HEK293 (cell line): Measurements from ENCODE around the gene ZNF525.

ENCODE experiments used
- CTCF ChIA-PET: fragments of 350-600 bp; formaldehyde crosslinking; extraction: SDS; loops from one replicate; lab custom pipeline; 2021; ENCODE audit warnings: antibody characterized with exemption; lab: Yijun Ruan, JAX
- POLR2A ChIA-PET: fragments of 300-600 bp; formaldehyde crosslinking; extraction: SDS; loops from one replicate; lab custom pipeline; 2020; ENCODE audit warnings: antibody characterized with exemption, inconsistent platforms; lab: Yijun Ruan, JAX
- H3K27ac ChIP-seq: fragments of 200-500 bp; sonication (Bioruptor generic); 2 replicates; pipeline ENCODE4 v1.5.1; 2014; ENCODE audit warnings: low read depth, low read length, control low read depth, inconsistent platforms; ENCODE audit errors: extremely low read depth
- H3K36me3 ChIP-seq, 2 experiments: fragments of 200-500 bp in 1 of 2; sonication (Bioruptor generic) in 1 of 2; 1 replicate in 1 of 2; 2 replicates in 1 of 2; pipeline ENCODE4 v1.5.1; 2014 to 2017; ENCODE audit warnings: inconsistent platforms in 2 of 2, low read length in 2 of 2; ENCODE audit not compliant: control insufficient read depth in 2 of 2, insufficient read depth in 1 of 2
- H3K4me1 ChIP-seq: fragments of 200-500 bp; sonication (Bioruptor generic); 2 replicates; pipeline ENCODE4 v1.5.1; 2014; ENCODE audit warnings: mild to moderate bottlenecking, low read length, inconsistent platforms; ENCODE audit not compliant: control insufficient read depth, insufficient read depth
- H3K4me3 ChIP-seq: 2 replicates; pipeline ENCODE4 v1.5.1; 2011; ENCODE audit warnings: low read depth, mild to moderate bottlenecking, control low read depth, low read length, moderate library complexity
- H3K9me3 ChIP-seq: fragments of 200-500 bp; sonication (Bioruptor generic); 2 replicates; pipeline ENCODE4 v1.5.1; 2014; ENCODE audit warnings: low read depth, low read length, inconsistent platforms; ENCODE audit not compliant: control insufficient read depth, insufficient read depth
- BCL11A ChIP-seq: fragments of 450-650 bp; formaldehyde crosslinking; IDR thresholded peaks from 2 replicates; pipeline ENCODE4 v1.5.1; 2016; ENCODE audit warnings: low read depth, missing biosample characterization, missing genetic modification characterization
- BCL11B ChIP-seq: fragments of 450-650 bp; formaldehyde crosslinking; IDR thresholded peaks from 2 replicates; pipeline ENCODE4 v1.5.1; 2016; ENCODE audit warnings: low read depth, missing biosample characterization, missing genetic modification characterization
- CTCF ChIP-seq: fragments of 450-650 bp; formaldehyde crosslinking; IDR thresholded peaks from 2 replicates; pipeline ENCODE4 v1.5.1; 2016; ENCODE audit warnings: missing biosample characterization, missing genetic modification characterization
- GLI2 ChIP-seq: fragments of 450-650 bp; formaldehyde crosslinking; IDR thresholded peaks from 2 replicates; pipeline ENCODE4; 2017; ENCODE audit warnings: missing biosample characterization, missing genetic modification characterization, low read depth, borderline replicate concordance
- RBAK ChIP-seq: fragments of 450-650 bp; formaldehyde crosslinking; IDR thresholded peaks from 2 replicates; pipeline ENCODE4 v1.5.1; 2016; ENCODE audit warnings: missing biosample characterization, missing genetic modification characterization
- YY2 ChIP-seq: fragments of 450-650 bp; formaldehyde crosslinking; IDR thresholded peaks from 2 replicates; pipeline ENCODE4 v1.5.1; 2016; ENCODE audit warnings: missing biosample characterization, missing genetic modification characterization
- ZBTB10 ChIP-seq: fragments of 450-650 bp; formaldehyde crosslinking; IDR thresholded peaks from 2 replicates; pipeline ENCODE4 v1.5.1; 2016; ENCODE audit warnings: missing biosample characterization, missing genetic modification characterization
- ZBTB26 ChIP-seq: fragments of 450-650 bp; formaldehyde crosslinking; optimal IDR thresholded peaks from 2 replicates; pipeline ENCODE3; 2016; ENCODE audit warnings: missing biosample characterization, mild to moderate bottlenecking, missing genetic modification characterization
- ZBTB48 ChIP-seq: fragments of 450-650 bp; formaldehyde crosslinking; IDR thresholded peaks from 2 replicates; pipeline ENCODE4 v1.5.1; 2016; ENCODE audit warnings: missing biosample characterization, missing genetic modification characterization
- ZNF114 ChIP-seq: fragments of 450-650 bp; formaldehyde crosslinking; IDR thresholded peaks from 2 replicates; pipeline ENCODE4 v1.5.0; 2017; ENCODE audit warnings: missing biosample characterization, missing genetic modification characterization
- ZNF140 ChIP-seq: fragments of 450-650 bp; formaldehyde crosslinking; IDR thresholded peaks from 2 replicates; pipeline ENCODE4 v1.5.1; 2016; ENCODE audit warnings: missing biosample characterization, missing genetic modification characterization
- ZNF157 ChIP-seq: fragments of 450-650 bp; formaldehyde crosslinking; IDR thresholded peaks from 2 replicates; pipeline ENCODE4 v1.5.1; 2016; ENCODE audit warnings: missing biosample characterization, missing genetic modification characterization
- ZNF175 ChIP-seq: fragments of 450-650 bp; formaldehyde crosslinking; IDR thresholded peaks from 2 replicates; pipeline ENCODE4 v1.5.1; 2016; ENCODE audit warnings: missing biosample characterization, missing genetic modification characterization
- ZNF23 ChIP-seq: fragments of 450-650 bp; formaldehyde crosslinking; IDR thresholded peaks from 2 replicates; pipeline ENCODE4 v1.5.1; 2016; ENCODE audit warnings: missing biosample characterization, missing genetic modification characterization, borderline replicate concordance
- ZNF266 ChIP-seq: fragments of 450-650 bp; formaldehyde crosslinking; IDR thresholded peaks from 2 replicates; pipeline ENCODE4 v1.5.1; 2016; ENCODE audit warnings: missing biosample characterization, missing genetic modification characterization, low read depth
- ZNF274 ChIP-seq, 2 experiments: fragments of 200-500 bp in 1 of 2; fragments of 450-650 bp in 1 of 2; sonication (Bioruptor generic) in 1 of 2; formaldehyde crosslinking in 1 of 2; IDR thresholded peaks; 2 replicates each; pipeline versions ENCODE4 v1.5.1 to v1.6.1; 2014 to 2016; ENCODE audit warnings: borderline replicate concordance in 1 of 2, inconsistent platforms in 1 of 2, low read length in 1 of 2, missing biosample characterization in 1 of 2, missing genetic modification characterization in 1 of 2
- ZNF510 ChIP-seq: fragments of 450-650 bp; formaldehyde crosslinking; IDR thresholded peaks from 2 replicates; pipeline ENCODE4 v1.5.1; 2018; ENCODE audit warnings: mild to moderate bottlenecking, missing genetic modification characterization, missing biosample characterization; ENCODE audit not compliant: insufficient replicate concordance
- ZNF529 ChIP-seq: fragments of 450-650 bp; formaldehyde crosslinking; IDR thresholded peaks from 2 replicates; pipeline ENCODE4 v1.5.1; 2017; ENCODE audit warnings: missing genetic modification characterization, missing biosample characterization; ENCODE audit not compliant: insufficient replicate concordance
- ZNF624 ChIP-seq: fragments of 450-650 bp; formaldehyde crosslinking; IDR thresholded peaks from 2 replicates; pipeline ENCODE4 v1.5.1; 2017; ENCODE audit warnings: missing biosample characterization, missing genetic modification characterization
- ZNF629 ChIP-seq: fragments of 450-650 bp; formaldehyde crosslinking; IDR thresholded peaks from 2 replicates; pipeline ENCODE4 v1.5.1; 2017; ENCODE audit warnings: missing biosample characterization, missing genetic modification characterization
- ZNF792 ChIP-seq: fragments of 450-650 bp; formaldehyde crosslinking; IDR thresholded peaks from 2 replicates; pipeline ENCODE4 v1.5.1; 2016; ENCODE audit warnings: missing biosample characterization, missing genetic modification characterization
- ZNF830 ChIP-seq: fragments of 450-650 bp; IDR thresholded peaks from 2 replicates; pipeline ENCODE4 v1.5.0; 2018; ENCODE audit warnings: missing biosample characterization, missing genetic modification characterization, low read depth, mild to moderate bottlenecking, moderate library complexity
- ZSCAN4 ChIP-seq: fragments of 450-650 bp; formaldehyde crosslinking; IDR thresholded peaks from 2 replicates; pipeline ENCODE4 v1.5.1; 2017; ENCODE audit warnings: missing biosample characterization, missing genetic modification characterization

Gene ZNF525

GRCh38 chr19:53365899-53366493, 491 bp downstream of the ZNF525 start (continued):
- TF ChIP-seq ZSCAN4: no peak
- TF ChIP-seq ZNF830 (tag by site-specific recombination): no peak
- TF ChIP-seq ZNF140 (tag by site-specific recombination): no peak
- no peak for TF ChIP-seq YY2
- peak; percentile 7; the same call in 1 of the 2 replicates for TF ChIP-seq ZBTB48 (tag by site-specific recombination)
- no peak for TF ChIP-seq BCL11A (tag by site-specific recombination)
- TF ChIP-seq ZNF114: no peak
- TF ChIP-seq ZBTB10 (tag by site-specific recombination): no peak
- TF ChIP-seq ZNF529 (tag by site-specific recombination): no peak
- no peak for TF ChIP-seq ZNF266 (tag by site-specific recombination)
- TF ChIP-seq ZBTB26 (tag by site-specific recombination): peak; percentile 13

- TF ChIP-seq BCL11B (tag by site-specific recombination) (no peak), GLI2 (tag by site-specific recombination) (no peak), ZNF23 (tag by site-specific recombination) (no peak), ZNF624 (no peak), ZNF792 (tag by site-specific recombination) (no peak), ZNF114 (no peak), ZNF629 (tag by site-specific recombination) (no peak), ZNF157 (no peak), ZNF274 (IDR thresholded peaks at IDR 0.05; ENCODE audit: low read length) (no peak), ZNF274 (tag by site-specific recombination; IDR thresholded peaks at IDR 0.05; ENCODE audit: borderline replicate concordance) (no peak)
- no peaks in the 10 kb centered on the region for H3K9me3 ChIP-seq
- peaks cover 4 to 44% of the 10 kb centered on the region in 2 experiments; a peak in 2 of 3 replicates for H3K36me3 ChIP-seq
- H3K4me1 ChIP-seq: no peaks in the 10 kb centered on the region
- no peak overlapping the region for H3K4me3 ChIP-seq
- no peak overlapping the region for H3K27ac ChIP-seq
- ChIA-PET CTCF (no interaction called here), POLR2A (no interaction called here)
Measured at GRCh38 chr19:53372196-53372595, 6.7 kb downstream of the ZNF525 start.

- Histone ChIP-seq H3K4me3 (no peak overlapping the region), H3K4me1 (no peaks in the 10 kb centered on the region), H3K9me3 (no peaks in the 10 kb centered on the region), H3K27ac (no peak overlapping the region), H3K36me3 (peaks cover 4 to 57% of the 10 kb centered on the region in 2 experiments; a peak in 2 of 3 replicates)
- CTCF ChIA-PET: interaction anchor here (0.6 kb wide), 3 partner anchors 49 to 179 kb away, joined by 3 to 5 read pairs (median 4); no protein-coding TSS in a partner anchor
- POLR2A ChIA-PET: no interaction called here
- TF ChIP-seq ZNF175 (tag by site-specific recombination): no peak
- no peak for TF ChIP-seq ZNF510 (tag by site-specific recombination)
- TF ChIP-seq RBAK: no peak
- TF ChIP-seq CTCF (tag by site-specific recombination): no peak
Measured at GRCh38 chr19:53374288-53374687, 8.8 kb downstream of the ZNF525 start.
